ENCODE results near the gene PRSS27.
"Not testable (repeated sequence)": the region's sequence is repeated elsewhere in the genome, so short reads cannot be mapped to it uniquely, and the experiment has no call there.

- not testable (repeated sequence) for TF ChIP-seq GABPA (IDR thresholded peaks at IDR 0.05; ENCODE audit: borderline replicate concordance, insufficient read depth, low read length); RAD21 (IDR thresholded peaks at IDR 0.05 in 1 of 2, conservative IDR thresholded peaks at IDR 0.05 in 1 of 2; ENCODE audit: low read depth in 2 of 2, low read length in 2 of 2); PHF8 (conservative IDR thresholded peaks at IDR 0.05; ENCODE audit: low read depth, low read length); RFX5 (IDR thresholded peaks at IDR 0.05; ENCODE audit: borderline replicate concordance, low read depth, low read length); RNF2 (IDR thresholded peaks at IDR 0.05; ENCODE audit: borderline replicate concordance, low read depth, low read length, missing control alignments, poor library complexity, severe bottlenecking); SIN3A (conservative IDR thresholded peaks at IDR 0.05 in 1 of 2, IDR thresholded peaks at IDR 0.05 in 1 of 2; ENCODE audit: low read depth in 1 of 2, low read length in 2 of 2); TCF12 (IDR thresholded peaks at IDR 0.05; ENCODE audit: low read depth, low read length); POLR2A (IDR thresholded peaks at IDR 0.05; ENCODE audit: control extremely low read depth in 1 of 2, low read depth in 2 of 2, low read length in 2 of 2); ZNF274 (IDR thresholded peaks at IDR 0.05; ENCODE audit: borderline replicate concordance, extremely low read depth, low read length); SIX5 (IDR thresholded peaks at IDR 0.05; ENCODE audit: low read depth, low read length)
Observed at GRCh38 chr16:2666671-2667070, 53.4 kb downstream of the PRSS27 start.
